GM18502 (cell line): ENCODE data around the gene PCK2.
A peak's percentile ranks its signal among the peaks of the same experiment; 100 is the strongest.
"Not testable (repeated sequence)": the region's sequence is repeated elsewhere in the genome, so short reads cannot be mapped to it uniquely, and the experiment has no call there.

Experiments used
- ATAC-seq: cut with Tn5 transposase; IDR thresholded peaks from one replicate; pipeline ENCODE4 v1.9.1; 2021; ENCODE audit warnings: mild to moderate bottlenecking; ENCODE audit not compliant: unreplicated experiment, poor library complexity

Gene PCK2

DNA sequence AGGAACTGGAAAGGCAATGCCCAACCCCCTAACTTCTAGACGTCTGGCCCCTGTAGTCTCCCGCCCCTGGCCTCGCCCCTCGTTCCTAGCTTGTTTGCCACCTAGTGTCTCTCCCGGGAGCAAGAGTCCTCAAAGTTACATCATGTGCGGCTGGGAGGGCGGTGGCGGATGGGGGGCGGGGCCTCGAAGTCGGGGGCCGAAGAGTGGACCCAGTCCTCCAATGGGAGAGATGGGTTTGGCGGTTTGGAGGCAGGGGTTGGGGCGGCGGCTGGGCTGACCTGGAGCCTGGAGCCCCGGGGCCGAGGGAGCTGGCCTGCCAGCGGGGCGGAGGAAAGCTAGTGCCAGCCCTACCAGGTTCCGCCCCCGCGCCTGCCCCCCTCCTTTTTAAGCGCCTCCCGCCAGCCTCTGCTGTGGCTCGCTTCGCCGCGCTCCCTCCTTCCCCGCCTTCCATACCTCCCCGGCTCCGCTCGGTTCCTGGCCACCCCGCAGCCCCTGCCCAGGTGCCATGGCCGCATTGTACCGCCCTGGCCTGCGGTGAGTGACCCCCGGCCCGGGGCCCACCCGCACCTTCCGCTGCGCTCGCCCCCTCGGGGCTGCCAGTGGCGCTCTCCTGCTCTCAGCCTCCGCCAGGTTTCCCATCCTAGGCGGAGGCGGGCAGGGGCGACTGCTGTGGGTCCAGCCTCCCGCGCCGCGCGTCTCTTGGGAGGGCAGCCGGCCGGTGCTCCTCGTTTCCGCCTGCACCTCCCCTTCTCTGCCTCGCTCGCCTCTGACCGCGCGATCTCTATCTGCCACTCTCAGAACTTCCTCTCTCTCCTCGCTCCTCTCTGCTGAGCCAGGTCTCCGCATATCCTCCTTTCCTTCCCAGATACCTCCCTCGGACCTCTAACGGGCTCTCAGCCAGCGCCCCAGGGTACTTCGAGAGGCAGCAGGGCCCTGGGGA is at the start of gene PCK2:
Gene PCK2, plus strand, starts transcription at position 411 of the 940 bp plus-strand sequence. Its CDS starts 95 bp downstream, at position 506.
- ATAC-seq: peak; percentile 47

DNA sequence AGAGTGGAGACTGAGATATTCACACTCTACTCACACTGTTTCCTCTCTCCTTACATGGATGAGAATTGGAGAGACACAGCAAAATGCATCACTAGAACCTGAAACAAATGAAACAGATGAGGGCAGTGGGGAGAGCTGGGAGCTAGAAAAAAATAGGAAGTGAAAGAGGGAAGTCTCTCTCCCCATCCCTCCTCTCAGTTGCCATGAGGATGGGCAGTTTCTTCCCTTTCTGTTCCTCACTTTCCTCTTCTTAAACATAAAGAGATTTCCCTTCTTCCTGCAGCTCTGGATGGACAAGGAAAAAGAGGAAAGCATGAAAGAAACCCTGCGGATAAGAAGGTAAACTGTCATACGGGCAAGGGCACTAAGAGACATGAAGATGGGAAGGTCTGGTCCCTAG is 45.1 kb upstream of the PCK2 start:
- ATAC-seq: not testable (repeated sequence)

DNA sequence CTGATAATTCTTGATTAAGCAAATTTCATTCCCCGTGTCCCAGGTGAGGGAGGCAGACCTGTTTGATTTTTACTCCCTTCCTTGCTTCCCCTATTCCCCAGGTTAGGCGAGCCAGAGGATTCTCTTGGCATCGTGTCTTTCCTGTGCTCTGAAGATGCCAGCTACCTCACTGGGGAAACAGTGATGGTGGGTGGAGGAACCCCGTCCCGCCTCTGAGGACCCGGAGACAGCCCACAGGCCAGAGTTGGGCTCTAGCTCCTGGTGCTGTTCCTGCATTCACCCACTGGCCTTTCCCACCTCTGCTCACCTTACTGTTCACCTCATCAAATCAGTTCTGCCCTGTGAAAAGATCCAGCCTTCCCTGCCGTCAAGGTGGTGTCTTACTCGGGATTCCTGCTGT is 43.4 kb upstream of the PCK2 start:
- not testable (repeated sequence) for ATAC-seq

DNA sequence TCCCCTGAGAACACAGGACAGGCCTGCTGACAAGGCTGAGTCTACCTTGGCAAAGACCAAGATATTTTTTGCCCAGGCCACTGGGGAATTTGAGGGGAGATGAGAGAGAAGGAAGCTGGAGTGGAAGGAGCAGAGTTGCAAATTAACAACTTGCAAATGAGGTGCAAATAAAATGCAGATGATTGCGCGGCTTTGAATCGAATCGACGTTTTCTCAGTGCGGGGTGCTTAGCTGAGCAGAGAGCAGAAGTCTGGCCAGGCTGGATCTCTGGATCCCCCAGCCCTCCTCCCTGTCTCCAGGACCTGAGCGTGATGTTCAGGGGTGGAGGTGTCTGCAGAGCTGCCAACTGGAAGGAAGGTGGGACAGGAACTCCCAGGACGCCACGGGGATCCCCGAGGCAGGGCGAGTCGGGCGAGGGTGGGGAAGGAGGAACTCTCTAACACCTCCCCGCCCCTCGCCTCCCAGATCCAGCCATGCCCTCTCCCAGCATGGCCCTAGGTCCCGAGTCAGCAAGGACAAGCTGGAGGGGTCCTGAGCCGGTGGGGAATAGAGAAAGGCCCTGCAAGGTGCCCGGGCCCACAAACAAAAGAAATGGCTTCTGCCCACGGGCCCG is 42.8 kb upstream of the PCK2 start:
- ATAC-seq: no peak

DNA sequence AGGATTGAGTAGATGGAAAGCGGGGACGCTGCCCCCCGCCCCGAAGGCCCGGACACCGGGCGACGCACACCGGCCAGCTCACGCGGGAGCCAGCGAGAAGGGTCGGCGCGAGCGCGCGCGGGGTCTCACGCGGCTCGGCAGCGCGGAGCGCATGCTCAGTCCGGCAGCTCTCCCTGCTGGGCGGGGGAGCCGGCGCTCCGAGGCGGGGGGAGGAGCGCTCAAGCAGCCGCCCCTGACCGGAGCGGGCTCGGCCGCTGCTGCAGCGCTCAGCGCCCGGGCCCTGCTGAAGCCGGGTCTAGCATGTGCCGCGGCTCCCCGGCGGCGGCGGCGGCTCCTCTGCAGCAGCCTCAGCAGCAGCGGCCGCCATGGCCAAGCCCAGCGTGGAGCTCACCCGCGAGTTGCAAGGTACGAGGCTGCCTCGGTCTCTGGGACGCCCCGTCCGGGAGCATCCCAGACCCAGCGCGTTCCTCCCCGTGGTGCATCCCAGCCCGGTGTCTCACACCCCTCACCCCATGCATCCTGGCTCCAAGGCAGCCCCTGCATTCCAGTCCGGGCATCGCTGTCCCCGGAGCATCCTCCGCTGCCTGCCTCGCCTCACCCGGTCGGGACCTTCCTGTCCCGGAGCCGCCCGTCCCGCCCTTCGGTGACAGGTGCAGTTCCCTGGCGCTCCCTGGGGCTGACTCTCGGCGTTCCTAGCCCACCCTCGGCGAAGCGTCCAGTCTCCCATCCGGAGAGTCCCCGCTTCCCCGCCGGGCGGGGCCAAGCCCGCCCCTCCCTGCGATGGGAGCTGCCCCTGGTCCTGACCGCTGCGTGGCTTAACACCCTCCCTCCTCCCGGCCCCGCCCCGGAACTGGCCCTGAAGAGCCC is 42.1 kb upstream of the PCK2 start, which contains the start of gene CARMIL3:
Gene CARMIL3, plus strand, starts transcription at position 221 of the 867 bp plus-strand sequence. Its CDS starts 145 bp downstream, at position 366.
- ATAC-seq: peak; percentile 78

DNA sequence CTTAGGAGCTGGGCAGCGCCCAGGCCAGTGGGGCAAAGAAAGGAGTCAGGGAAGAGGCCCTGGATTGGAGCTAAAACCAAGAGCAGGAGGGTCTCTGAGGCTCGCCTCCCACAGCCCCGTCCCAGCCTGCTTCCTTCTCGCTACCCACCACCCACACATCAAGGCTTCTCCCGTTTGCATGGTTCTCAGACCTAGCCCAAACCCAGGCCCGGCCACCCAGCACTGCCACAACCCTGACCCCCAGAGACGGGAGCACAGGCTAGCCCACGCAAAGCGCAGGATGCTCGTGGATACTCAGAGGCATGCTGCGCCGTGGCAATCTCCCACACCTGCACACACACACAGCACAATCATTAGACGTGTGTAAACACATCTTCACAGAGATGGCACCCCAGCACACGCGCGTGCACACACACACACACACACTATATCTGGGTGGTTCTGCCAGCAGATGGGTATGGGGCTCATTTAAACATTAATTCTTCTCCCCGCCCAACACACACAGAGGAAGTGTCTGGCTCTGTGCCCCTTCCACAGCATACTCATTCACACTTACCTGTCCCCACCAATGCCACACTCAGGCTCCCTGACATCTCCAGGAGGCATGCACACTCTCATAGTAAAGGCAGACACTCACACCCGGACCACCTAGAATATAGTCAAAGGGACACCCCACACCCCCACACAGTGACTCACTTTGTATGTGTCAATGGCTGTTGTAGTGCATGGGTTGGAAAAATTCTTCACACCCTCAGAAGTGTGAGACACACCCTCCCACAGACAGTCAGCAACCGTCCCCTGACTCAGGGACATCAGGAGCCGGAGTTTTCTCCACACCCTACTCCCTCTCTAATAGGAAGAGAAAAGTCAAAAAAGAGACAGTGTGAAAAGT is 41.2 kb upstream of the PCK2 start:
- ATAC-seq: no peak

DNA sequence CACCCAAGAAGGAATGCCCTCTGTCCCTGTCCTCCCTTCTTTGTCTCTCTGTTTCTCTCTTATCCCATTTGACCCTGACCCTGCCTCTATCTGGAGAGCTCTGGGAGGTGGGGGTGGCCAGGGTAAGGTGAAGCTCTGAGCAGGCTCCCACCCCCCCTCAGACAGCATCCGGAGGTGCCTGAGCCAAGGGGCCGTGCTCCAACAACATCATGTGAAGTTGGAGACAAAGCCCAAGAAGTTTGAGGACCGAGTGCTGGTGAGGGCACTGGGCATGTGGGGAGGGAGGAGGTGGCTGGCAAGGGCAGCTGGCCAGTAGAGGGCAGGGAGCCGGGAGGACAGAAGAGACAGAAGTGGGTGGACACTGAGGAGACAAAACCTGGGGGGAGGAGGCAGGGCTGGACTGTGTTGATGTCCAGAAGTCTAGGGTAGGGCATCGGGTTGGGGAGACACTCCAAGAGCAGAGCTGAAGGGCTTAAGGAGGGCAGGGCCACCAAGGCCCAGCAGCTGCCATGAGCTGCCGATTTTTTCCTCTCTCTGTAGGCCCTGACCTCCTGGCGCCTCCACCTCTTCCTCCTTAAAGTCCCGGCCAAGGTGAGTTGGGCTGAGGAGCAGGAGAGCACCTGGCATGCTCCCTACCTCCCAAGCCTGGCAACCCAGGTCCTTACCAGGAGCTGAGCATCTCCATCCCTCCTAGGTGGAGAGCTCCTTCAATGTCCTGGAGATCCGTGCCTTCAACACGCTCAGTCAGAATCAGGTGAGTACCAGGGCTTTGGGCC is 40.4 kb upstream of the PCK2 start:
- no peak for ATAC-seq

DNA sequence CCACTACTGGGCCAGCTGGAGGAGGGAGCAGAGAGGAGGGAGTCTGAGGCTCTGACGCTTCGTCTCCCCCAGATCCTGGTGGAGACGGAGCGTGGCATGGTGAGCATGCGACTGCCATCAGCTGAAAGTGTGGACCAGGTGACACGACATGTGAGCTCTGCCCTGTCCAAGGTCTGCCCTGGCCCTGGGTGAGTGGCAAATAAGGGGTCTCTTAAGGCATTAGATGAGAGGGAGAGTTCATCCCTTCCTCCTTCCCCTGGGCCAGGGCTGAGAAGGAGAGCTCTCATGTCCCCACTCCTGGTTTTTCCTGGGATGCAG is 39.8 kb upstream of the PCK2 start:
- ATAC-seq: no peak

DNA sequence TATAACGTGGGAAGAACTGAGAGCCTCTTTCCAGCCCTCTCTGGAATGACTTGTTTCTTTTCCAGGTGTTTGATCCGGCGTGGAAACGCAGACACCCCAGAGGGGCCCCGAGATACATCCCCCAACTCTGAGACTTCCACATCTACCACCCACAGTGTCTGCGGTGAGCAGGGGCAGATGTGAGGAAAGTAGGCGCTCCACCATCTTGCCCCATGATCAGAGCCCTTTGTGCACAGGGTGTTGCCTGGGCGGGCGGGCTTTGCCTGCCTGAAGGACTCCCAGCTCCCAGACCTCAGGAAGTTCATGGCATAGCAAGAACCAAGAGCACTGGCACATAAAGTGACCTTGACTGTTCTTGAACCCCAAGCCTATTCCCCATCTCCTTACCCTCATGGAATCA is 39.5 kb upstream of the PCK2 start:
- ATAC-seq: no peak

DNA sequence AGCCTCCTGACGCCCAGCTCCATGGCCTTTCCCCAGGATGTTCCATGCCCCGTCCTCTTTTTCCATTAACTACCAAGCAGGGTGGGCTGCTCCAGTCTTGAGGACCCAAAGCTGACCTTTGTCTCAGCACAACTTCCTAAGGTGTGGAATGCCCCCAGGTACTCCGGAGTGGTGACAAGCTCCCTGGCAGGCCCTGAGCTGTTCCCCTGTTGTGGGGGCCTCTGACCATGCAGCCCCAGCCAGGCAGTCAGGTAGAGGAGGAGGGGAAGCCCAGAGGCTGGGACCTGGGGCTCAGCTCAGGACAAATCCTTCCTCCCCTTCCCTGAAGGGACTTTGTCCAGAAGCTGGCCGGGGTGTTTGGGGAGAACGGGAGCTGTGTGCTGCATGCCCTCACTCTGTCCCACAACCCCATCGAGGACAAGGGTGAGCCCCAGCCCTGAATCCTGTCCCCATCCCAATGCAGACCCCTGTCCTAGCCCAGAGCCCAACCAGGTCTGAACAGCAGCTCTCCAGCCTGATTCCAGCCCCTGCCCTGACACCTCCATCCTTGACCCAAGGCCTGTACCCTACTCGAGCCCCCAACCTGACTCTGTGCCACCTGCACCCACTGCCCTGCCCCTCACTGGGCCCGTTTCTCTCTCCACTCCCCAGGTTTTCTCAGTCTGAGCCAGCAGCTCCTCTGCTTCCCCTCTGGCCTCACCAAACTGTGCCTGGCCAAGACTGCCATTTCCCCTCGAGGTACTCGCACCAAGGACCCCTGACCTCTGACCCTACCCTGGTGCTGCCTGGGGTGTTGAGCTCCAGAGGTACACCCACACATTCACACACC is 37.9 kb upstream of the PCK2 start:
- no peak for ATAC-seq

DNA sequence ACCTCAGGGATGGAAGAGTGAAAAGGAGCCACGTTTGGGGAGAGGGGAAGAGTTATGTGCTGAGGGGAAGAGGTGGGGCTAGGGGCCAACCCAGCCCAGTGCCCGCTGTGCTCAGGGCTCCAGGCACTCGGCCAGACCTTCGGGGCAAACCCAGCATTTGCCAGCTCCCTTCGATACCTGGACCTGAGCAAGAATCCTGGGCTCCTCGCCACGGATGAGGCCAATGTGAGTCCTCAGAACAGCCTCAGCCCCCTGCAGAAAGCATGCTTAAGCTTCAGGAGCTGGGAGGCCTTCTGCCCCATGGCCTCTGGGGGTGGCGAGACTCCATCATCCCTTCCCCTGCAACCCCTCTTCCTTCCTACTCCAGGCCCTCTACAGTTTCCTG is 37.3 kb upstream of the PCK2 start:
- ATAC-seq: no peak

DNA sequence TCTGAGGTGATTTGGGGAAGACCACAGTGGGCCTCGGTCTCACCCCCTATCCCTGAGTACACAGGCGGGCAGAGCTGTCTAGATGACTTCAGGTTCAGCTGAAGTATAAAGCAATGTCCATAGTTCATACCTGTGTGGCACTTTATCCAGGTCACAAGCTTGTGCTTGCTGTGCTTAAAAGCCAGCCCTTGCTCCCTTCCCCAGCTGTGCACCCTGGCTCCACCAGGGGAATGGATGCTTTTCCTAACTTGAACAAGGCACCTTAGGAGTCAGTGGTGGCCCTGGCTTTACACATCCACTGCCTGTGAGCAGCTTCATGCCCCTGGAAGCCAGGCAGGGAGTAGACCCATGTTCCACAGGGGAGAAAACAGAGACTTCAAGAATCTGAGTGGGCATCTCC is 36.8 kb upstream of the PCK2 start:
- ATAC-seq: no peak

DNA sequence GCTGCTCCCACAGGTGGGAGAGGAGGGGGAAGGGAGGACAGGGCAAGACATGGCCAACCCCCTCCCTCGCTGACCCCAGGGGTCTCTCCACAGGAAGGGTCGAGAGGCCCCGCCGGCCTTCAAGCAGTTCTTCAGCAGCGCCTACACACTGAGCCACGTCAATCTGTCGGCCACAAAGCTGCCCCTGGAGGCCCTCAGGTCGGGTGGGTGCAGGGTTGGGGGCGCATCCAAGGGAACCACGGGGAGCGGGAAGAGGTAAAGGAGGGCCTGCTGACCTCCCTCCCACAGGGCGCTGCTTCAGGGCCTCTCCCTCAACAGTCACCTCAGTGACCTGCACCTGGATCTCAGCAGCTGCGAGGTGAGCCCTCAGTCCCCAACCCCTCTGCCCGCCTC is 36.2 kb upstream of the PCK2 start:
- no peak for ATAC-seq

DNA sequence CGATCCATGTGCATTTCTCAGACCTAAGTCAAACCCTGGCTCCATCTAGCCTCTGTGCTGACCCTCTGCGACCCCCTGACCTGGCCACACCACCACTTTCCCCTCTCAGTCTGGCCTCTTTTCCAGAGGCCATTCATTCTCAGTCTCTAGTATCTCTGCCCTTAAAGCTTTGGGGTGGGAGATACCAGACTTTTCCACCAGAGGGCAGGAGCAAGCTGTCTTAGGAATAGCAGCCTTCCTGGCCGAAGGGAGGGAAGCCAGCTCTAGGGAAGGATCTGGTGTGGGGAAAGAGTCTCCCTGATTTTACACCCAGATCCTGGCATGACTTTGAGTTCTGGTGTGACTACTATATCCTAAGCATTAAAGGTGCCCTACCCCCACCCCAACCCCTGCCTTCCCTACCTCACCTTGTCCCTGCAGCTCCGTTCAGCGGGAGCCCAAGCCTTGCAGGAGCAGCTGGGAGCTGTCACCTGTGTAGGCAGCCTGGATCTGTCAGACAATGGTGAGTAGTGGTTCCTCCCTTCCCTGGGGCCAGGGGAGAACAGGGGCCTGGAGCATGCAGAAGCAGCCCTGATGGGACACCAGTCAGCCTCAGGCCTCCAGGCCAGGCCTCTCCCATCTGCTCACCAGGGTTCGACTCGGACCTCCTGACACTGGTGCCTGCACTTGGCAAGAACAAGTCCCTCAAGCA is 35.7 kb upstream of the PCK2 start:
- ATAC-seq: no peak

DNA sequence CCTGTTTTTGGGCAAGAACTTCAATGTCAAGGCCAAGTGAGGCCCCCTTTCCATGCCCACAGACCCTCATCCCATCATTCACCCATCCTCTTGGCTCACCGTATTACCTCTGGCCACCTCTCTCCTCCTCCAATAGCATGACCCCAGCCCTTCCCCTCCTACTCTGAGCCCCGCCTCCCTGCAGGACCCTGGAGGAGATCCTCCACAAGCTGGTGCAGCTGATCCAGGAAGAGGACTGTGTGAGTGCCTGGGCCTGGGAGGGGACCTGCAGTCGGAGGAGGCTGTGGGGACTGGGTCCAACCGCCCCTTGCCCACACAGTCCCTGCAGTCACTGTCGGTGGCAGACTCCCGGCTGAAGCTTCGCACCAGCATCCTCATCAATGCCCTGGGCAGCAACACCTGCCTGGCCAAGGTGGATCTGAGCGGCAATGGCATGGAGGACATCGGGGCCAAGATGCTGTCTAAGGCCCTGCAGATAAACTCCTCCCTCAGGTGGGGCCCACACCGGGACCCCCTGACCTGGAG is 35.1 kb upstream of the PCK2 start:
- ATAC-seq: no peak

DNA sequence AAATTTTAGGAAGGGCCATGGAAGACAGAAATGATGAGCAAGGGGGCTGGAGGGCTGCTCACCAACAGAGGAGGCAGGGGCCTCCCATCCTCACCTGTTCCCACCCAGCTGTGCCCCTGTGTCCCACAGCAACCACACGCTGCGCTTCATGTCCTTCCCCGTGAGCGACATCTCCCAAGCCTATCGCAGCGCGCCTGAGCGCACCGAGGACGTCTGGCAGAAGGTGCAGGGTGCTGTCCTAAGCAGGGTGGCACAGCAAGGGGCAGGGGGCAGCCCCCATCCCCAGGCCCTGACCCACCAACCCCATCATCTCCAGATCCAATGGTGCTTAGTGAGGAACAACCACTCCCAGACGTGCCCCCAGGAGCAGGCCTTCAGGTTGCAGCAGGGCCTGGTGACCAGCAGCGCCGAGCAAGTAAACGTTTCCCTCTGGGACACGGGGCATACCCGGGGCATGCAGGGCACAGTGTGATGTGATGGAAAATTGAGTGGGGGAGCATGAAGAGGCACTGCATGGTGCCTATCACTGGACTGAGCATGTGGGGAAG is 34.2 kb upstream of the PCK2 start:
- ATAC-seq: no peak

DNA sequence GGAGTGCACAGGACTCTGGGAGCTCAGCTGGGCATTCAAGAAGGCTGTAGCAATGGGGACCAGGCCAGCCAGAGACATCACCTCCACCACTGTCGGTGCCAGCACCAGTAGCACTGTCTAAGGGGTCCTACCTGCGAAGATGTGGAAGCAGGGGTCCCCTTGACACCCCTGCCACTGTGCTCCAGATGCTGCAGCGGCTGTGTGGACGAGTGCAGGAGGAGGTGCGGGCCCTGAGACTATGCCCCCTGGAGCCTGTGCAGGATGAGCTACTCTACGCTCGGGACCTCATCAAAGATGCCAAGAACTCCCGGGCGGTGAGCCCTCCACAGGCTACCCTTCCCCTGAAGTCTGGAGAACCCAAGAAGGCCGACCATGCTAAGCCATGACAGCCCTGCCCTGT is 33.7 kb upstream of the PCK2 start:
- ATAC-seq: no peak
